PC-3 (cell line): ENCODE measurements around the gene NSF. TPM values are rescaled to one million over a fixed set of nuclear protein-coding genes. Genes with fewer than 3 reads are reported as not detected.
"Not testable (repeated sequence)": the region's sequence is repeated elsewhere in the genome, so short reads cannot be mapped to it uniquely, and the experiment has no call there.

Experiments used
- ATAC-seq: fragments of 200-7000 bp; cut with Tn5 transposase; 2 replicates; pipeline ENCODE4 v1.9.1; 2020; ENCODE audit warnings: mild to moderate bottlenecking, moderate library complexity
- BruUV-seq: library from RNA; stranded (reverse); fragments of 400-500 nt; replicated peaks from 2 replicates; lab custom pipeline; 2021; lab: Mats Ljungman, UMichigan
- CTCF ChIA-PET: fragments of 300-600 bp; sonication (Branson Sonifier 250); formaldehyde crosslinking; loops from one replicate; lab custom pipeline; 2022; ENCODE audit warnings: antibody characterized with exemption; lab: Charles Lee
- POLR2A ChIA-PET: fragments of 300-600 bp; sonication (Branson Sonifier 250); formaldehyde crosslinking; loops from one replicate; lab custom pipeline; 2022; ENCODE audit warnings: antibody characterized with exemption; ENCODE audit not compliant: unreplicated experiment; lab: Charles Lee
- DNase-seq: peaks from one replicate; pipeline ENCODE4 v3.0.0-alpha.2; 2015
- H2AFZ ChIP-seq: fragments of 300-600 bp; sonication (generic); 2 replicates; pipeline ENCODE4 v1.6.0; 2016; ENCODE audit warnings: antibody characterized with exemption, low read length
- H3F3A ChIP-seq: fragments of 300-600 bp; sonication (generic); one replicate; pipeline ENCODE4 v1.6.0; 2017; ENCODE audit warnings: antibody characterized with exemption, low read length, control low read depth, mild to moderate bottlenecking; ENCODE audit not compliant: unreplicated experiment
- H3K27ac ChIP-seq: fragments of 300-600 bp; sonication (generic); 2 replicates; pipeline ENCODE4 v1.5.1; 2016; ENCODE audit warnings: mild to moderate bottlenecking, low read length
- H3K27me3 ChIP-seq: fragments of 300-600 bp; sonication (generic); 2 replicates; pipeline ENCODE4 v1.6.1; 2016; ENCODE audit warnings: low read length, mixed read lengths
- H3K36me3 ChIP-seq: fragments of 300-600 bp; sonication (generic); 2 replicates; pipeline ENCODE4 v1.6.1; 2016; ENCODE audit warnings: low read depth, mixed run types, low read length, mixed read lengths
- H3K4me1 ChIP-seq: fragments of 300-600 bp; sonication (generic); 2 replicates; pipeline ENCODE4 v1.5.1; 2016; ENCODE audit warnings: low read length; ENCODE audit not compliant: insufficient read depth
- H3K4me2 ChIP-seq: fragments of 300-600 bp; sonication (generic); 2 replicates; pipeline ENCODE4 v1.6.0; 2016; ENCODE audit warnings: low read length
- H3K4me3 ChIP-seq: fragments of 300-600 bp; sonication (generic); 2 replicates; pipeline ENCODE4 v1.5.1; 2016; ENCODE audit warnings: mild to moderate bottlenecking, low read length, mixed read lengths
- H3K79me2 ChIP-seq: fragments of 300-600 bp; sonication (generic); 2 replicates; pipeline ENCODE4 v1.6.1; 2017; ENCODE audit warnings: low read length, mixed read lengths
- H3K9ac ChIP-seq: fragments of 300-600 bp; sonication (generic); 2 replicates; pipeline ENCODE4 v1.6.0; 2016; ENCODE audit warnings: mild to moderate bottlenecking, low read length
- H3K9me2 ChIP-seq: fragments of 300-600 bp; sonication (generic); replicated peaks from 2 replicates; pipeline ENCODE4 v1.6.1; 2016; ENCODE audit warnings: mixed run types, low read length, mixed read lengths
- H3K9me3 ChIP-seq: fragments of 300-600 bp; sonication (generic); 2 replicates; pipeline ENCODE4 v1.6.1; 2016; ENCODE audit warnings: low read length, mixed read lengths
- H4K20me1 ChIP-seq: fragments of 300-600 bp; sonication (generic); 2 replicates; pipeline ENCODE4 v1.6.1; 2016; ENCODE audit warnings: low read length, mixed read lengths
- CTCF ChIP-seq: fragments of 300-600 bp; sonication (generic); conservative IDR thresholded peaks from 2 replicates; pipeline ENCODE4 v1.5.1; 2017; ENCODE audit warnings: antibody characterized with exemption, low read depth, mild to moderate bottlenecking, low read length
- EZH2 ChIP-seq: fragments of 300-600 bp; sonication (generic); IDR thresholded peaks from one replicate; pipeline ENCODE4 v1.6.1; 2017; ENCODE audit warnings: antibody characterized with exemption, mild to moderate bottlenecking, low read length; ENCODE audit not compliant: unreplicated experiment
- EZH2phosphoT487 ChIP-seq: fragments of 300-600 bp; sonication (generic); IDR thresholded peaks from 2 replicates; pipeline ENCODE4 v1.6.1; 2018; ENCODE audit warnings: mild to moderate bottlenecking, antibody characterized with exemption, low read length, borderline replicate concordance
- intact Hi-C: fragments of 100-400 bp; cut with micrococcal nuclease; formaldehyde crosslinking; loops from 2 replicates; pipeline ENCODE4 v1.9.0; 2023
- total RNA-seq: library from RNA; depleted of rRNA; stranded (reverse); fragments of >200 nt; gene quantifications from 2 replicates; pipeline ENCODE4 v1.2.3, GENCODE V29; 2014

Gene NSF
- total RNA-seq, 1 experiment from 2014 or later: 52.2 TPM

- intact Hi-C loops: no loop called here
- CTCF ChIA-PET: no interaction called here
Measured at GRCh38 chr17:46756081-46756735, 165.7 kb downstream of the NSF start.

GRCh38 chr17:46756861-46757260 is 166.4 kb downstream of the NSF start:
- H3K27ac ChIP-seq: no peak overlapping the region
- H3K79me2 ChIP-seq: no peaks in the 10 kb centered on the region
- ChIA-PET POLR2A (interaction anchor here (0.6 kb wide), 1 partner anchor 97 kb away, joined by 3 read pairs; no protein-coding TSS in a partner anchor), CTCF (no interaction called here)
- no TSS peak for BruUV-seq
- ATAC-seq (no peak), DNase-seq (no peak)
- H2AFZ ChIP-seq: no peak overlapping the region
- no peaks in the 10 kb centered on the region for H3K27me3 ChIP-seq
- H3K36me3 ChIP-seq: peaks cover 22% of the 10 kb centered on the region
- H3K9me2 ChIP-seq: no peaks in the 10 kb centered on the region
- TF ChIP-seq EZH2phosphoT487 (no peak), CTCF (no peak), EZH2 (no peak)
- H3K4me2 ChIP-seq: no peak overlapping the region
- H3F3A ChIP-seq: no peaks in the 10 kb centered on the region
- H3K4me3 ChIP-seq: no peak overlapping the region
- H3K9ac ChIP-seq: no peak overlapping the region
- intact Hi-C loops: no loop called here
- no peaks in the 10 kb centered on the region for H3K9me3 ChIP-seq
- H4K20me1 ChIP-seq: no peaks in the 10 kb centered on the region
- peaks cover 20% of the 10 kb centered on the region for H3K4me1 ChIP-seq

More at GRCh38 chr17:46756081-46756735, 165.7 kb downstream of the NSF start:
- no peaks in the 10 kb centered on the region for H3K79me2 ChIP-seq
- H3F3A ChIP-seq: no peaks in the 10 kb centered on the region
- ATAC-seq: no peak
- H3K27ac ChIP-seq: no peak overlapping the region
- no peaks in the 10 kb centered on the region for H3K27me3 ChIP-seq
- POLR2A ChIA-PET: no interaction called here
- peaks cover 25% of the 10 kb centered on the region for H3K36me3 ChIP-seq
- TF ChIP-seq EZH2phosphoT487 (no peak), EZH2 (no peak), CTCF (no peak)
- no peaks in the 10 kb centered on the region for H3K9me3 ChIP-seq
- no peak for DNase-seq
- peaks cover 20% of the 10 kb centered on the region for H3K4me1 ChIP-seq
- H2AFZ ChIP-seq: no peak overlapping the region
- H3K4me2 ChIP-seq: no peak overlapping the region
- no peak overlapping the region for H3K9ac ChIP-seq
- TSS peak; percentile 27 for BruUV-seq
- no peak overlapping the region for H3K4me3 ChIP-seq
- H4K20me1 ChIP-seq: no peaks in the 10 kb centered on the region
- no peaks in the 10 kb centered on the region for H3K9me2 ChIP-seq

GRCh38 chr17:46757588-46757987 is 167.1 kb downstream of the NSF start:
- ATAC-seq, H3K9me2 ChIP-seq, H2AFZ ChIP-seq, H3K27ac ChIP-seq, POLR2A ChIA-PET, CTCF ChIA-PET, H4K20me1 ChIP-seq, H3K79me2 ChIP-seq, H3K9ac ChIP-seq, H3K4me3 ChIP-seq, intact Hi-C loops, H3K27me3 ChIP-seq, H3F3A ChIP-seq, BruUV-seq, DNase-seq, H3K9me3 ChIP-seq: not testable (repeated sequence)
- H3K4me1 ChIP-seq: peaks cover 20% of the 10 kb centered on the region
- 0 out of 2 replicates have a peak overlapping the region, but pooled peaks have one; percentile 14 for H3K4me2 ChIP-seq
- H3K36me3 ChIP-seq: peaks cover 19% of the 10 kb centered on the region
